ENCODE data around the gene SSH2. TPM values are rescaled to one million over a fixed set of nuclear protein-coding genes. Genes with fewer than 3 reads are reported as not detected.

Gene SSH2
- total and polyA plus RNA-seq, 2 of the 13 experiments (the other 11 are each of a cell fraction or from before 2014, with no cell fraction given), result 6.0 to 6.4 TPM

- TF ChIP-seq JARID2 (CRISPR knock-in tag; IDR thresholded peaks at IDR 0.05; ENCODE audit: insufficient replicate concordance) (no peak), ZNF468 (CRISPR knock-in tag; IDR thresholded peaks at IDR 0.05) (no peak), ZNF142 (CRISPR knock-in tag; IDR thresholded peaks at IDR 0.05) (no peak), ZNF780A (CRISPR knock-in tag; IDR thresholded peaks at IDR 0.05) (0 out of 2 replicates have a peak, but pooled peaks have one; percentile 45), ELF3 (CRISPR knock-in tag; IDR thresholded peaks at IDR 0.05) (peak; percentile 28; the same call in 1 of the 2 replicates), ZNF17 (CRISPR knock-in tag; IDR thresholded peaks at IDR 0.05) (no peak), SOX5 (CRISPR knock-in tag; IDR thresholded peaks at IDR 0.05; ENCODE audit: borderline replicate concordance) (no peak), ZNF724P (CRISPR knock-in tag; IDR thresholded peaks at IDR 0.05; ENCODE audit: borderline replicate concordance) (0 out of 2 replicates have a peak, but pooled peaks have one; percentile 39), TCF7 (IDR thresholded peaks at IDR 0.05; ENCODE audit: low read depth) (no peak), ZNF773 (CRISPR knock-in tag; IDR thresholded peaks at IDR 0.05; ENCODE audit: borderline replicate concordance) (no peak), BRD4 (CRISPR knock-in tag; IDR thresholded peaks at IDR 0.05) (peak; percentile 37; the same call in 1 of the 2 replicates), TEAD2 (CRISPR knock-in tag; IDR thresholded peaks at IDR 0.05) (no peak), ZNF775 (CRISPR knock-in tag; IDR thresholded peaks at IDR 0.05; ENCODE audit: borderline replicate concordance) (no peak), ZNF576 (CRISPR knock-in tag; IDR thresholded peaks at IDR 0.05) (no peak), BATF2 (CRISPR knock-in tag; IDR thresholded peaks at IDR 0.05) (no peak), GATAD2A (CRISPR knock-in tag; IDR thresholded peaks at IDR 0.05) (peak; percentile 35; the same call in 1 of the 2 replicates), GMEB1 (CRISPR knock-in tag; IDR thresholded peaks at IDR 0.05; ENCODE audit: borderline replicate concordance) (peak; percentile 33; the same call in 1 of the 2 replicates), ZNF749 (CRISPR knock-in tag; IDR thresholded peaks at IDR 0.05; ENCODE audit: borderline replicate concordance) (no peak; the same call in 1 of the 2 replicates), MTF2 (CRISPR knock-in tag; IDR thresholded peaks at IDR 0.05; ENCODE audit: borderline replicate concordance) (no peak), ZNF256 (CRISPR knock-in tag; conservative IDR thresholded peaks at IDR 0.05) (no peak)
Measured at GRCh38 chr17:29929533-29930408, at the start of gene SSH2 (continued).

All from HepG2 (cell line).